Upper lobe of left lung (tissue), 6 donors: ENCODE measurements around the gene ITGAL. TPM values are rescaled to one million over a fixed set of nuclear protein-coding genes. Genes with fewer than 3 reads are reported as not detected.

Experiments used
- ATAC-seq, 2 donors: fragments of 200-7000 bp; cut with Tn5 transposase; one replicate each; pipeline ENCODE4 v1.9.1; 2022; ENCODE audit warnings: mild to moderate bottlenecking in 2 of 2, moderate library complexity in 2 of 2; ENCODE audit not compliant: low FRiP score in 2 of 2
- DNase-seq, 2 donors: peaks; one replicate each; pipeline ENCODE4 v3.0.0-alpha.2; 2019 to 2020
- H3K27ac ChIP-seq, 4 donors: fragments of 200-600 bp; sonication (generic); one replicate each; pipeline ENCODE4 v1.5.1; 2016 to 2019
- H3K27me3 ChIP-seq, 4 donors: fragments of 200-600 bp; sonication (generic); one replicate each; pipeline ENCODE4 v1.5.1; 2017 to 2019
- H3K36me3 ChIP-seq, 4 donors: fragments of 200-600 bp; sonication (generic); one replicate each; pipeline ENCODE4 v1.5.1; 2016 to 2019
- H3K4me1 ChIP-seq, 4 donors: fragments of 200-600 bp; sonication (generic); one replicate each; pipeline ENCODE4 v1.5.1; 2018 to 2019
- H3K4me3 ChIP-seq, 4 donors: fragments of 200-600 bp; sonication (generic); one replicate each; pipeline ENCODE4 v1.5.1; 2017 to 2019; ENCODE audit warnings: mild to moderate bottlenecking in 2 of 4, moderate library complexity in 1 of 4
- H3K9me3 ChIP-seq, 4 donors: fragments of 200-600 bp; sonication (generic); one replicate each; pipeline ENCODE4 v1.5.1; 2018 to 2019
- EP300 ChIP-seq, 4 donors: sonication (generic); formaldehyde crosslinking; IDR thresholded peaks; one replicate each; pipeline ENCODE4 v1.5.1; 2017; ENCODE audit warnings: antibody characterized with exemption in 4 of 4, control low read depth in 2 of 4
- POLR2A ChIP-seq, 4 donors: fragments of 450-650 bp; IDR thresholded peaks; one replicate each; pipeline ENCODE4 v1.5.1; 2016 to 2017; ENCODE audit warnings: antibody characterized with exemption in 4 of 4, mild to moderate bottlenecking in 2 of 4
- POLR2AphosphoS5 ChIP-seq, 2 donors: sonication (generic); formaldehyde crosslinking; IDR thresholded peaks; one replicate each; pipeline ENCODE4 v1.5.1; 2017; ENCODE audit warnings: antibody characterized with exemption in 2 of 2
- WGBS, 2 donors: methylation state at CpG; one replicate each; pipeline ENCODE4 v1.1.5; 2017 to 2018; 5-methylcytosine and 5-hydroxymethylcytosine counted together
- small RNA-seq, 4 donors: library from RNA; depleted of rRNA; stranded (forward); fragments of <200 nt; gene quantifications; one replicate each; pipeline ENCODE3, GENCODE V24; 2016
- total RNA-seq, 6 donors: library from RNA; depleted of rRNA in 4 of 6; stranded (reverse); fragments of >200 nt in 4 of 6; gene quantifications; one replicate each; pipeline versions ENCODE4 v1.1.0 to v1.2.1, GENCODE V29; 2016 to 2021
- TF ChIP-seq, protein P1 (sequence below), 6 experiments: fragments of 450-650 bp in 4 of 6; fragments of 200-600 bp in 2 of 6; sonication (generic) in 2 of 6; IDR thresholded peaks; one replicate each; pipeline ENCODE4 v1.5.1; 2016 to 2019; ENCODE audit warnings: antibody characterized with exemption in 6 of 6
- donor health status: DM: no; HTN: no; CAD: no; lungs with moderate emphysema.
- donor health status: DM: no; HTN: yes; CAD: no; lungs with severe emphysema.

ITGAL gene
- total RNA-seq, 6 donors from 2014 or later, result 22.8 to 138 (median 67.0) TPM

DNA sequence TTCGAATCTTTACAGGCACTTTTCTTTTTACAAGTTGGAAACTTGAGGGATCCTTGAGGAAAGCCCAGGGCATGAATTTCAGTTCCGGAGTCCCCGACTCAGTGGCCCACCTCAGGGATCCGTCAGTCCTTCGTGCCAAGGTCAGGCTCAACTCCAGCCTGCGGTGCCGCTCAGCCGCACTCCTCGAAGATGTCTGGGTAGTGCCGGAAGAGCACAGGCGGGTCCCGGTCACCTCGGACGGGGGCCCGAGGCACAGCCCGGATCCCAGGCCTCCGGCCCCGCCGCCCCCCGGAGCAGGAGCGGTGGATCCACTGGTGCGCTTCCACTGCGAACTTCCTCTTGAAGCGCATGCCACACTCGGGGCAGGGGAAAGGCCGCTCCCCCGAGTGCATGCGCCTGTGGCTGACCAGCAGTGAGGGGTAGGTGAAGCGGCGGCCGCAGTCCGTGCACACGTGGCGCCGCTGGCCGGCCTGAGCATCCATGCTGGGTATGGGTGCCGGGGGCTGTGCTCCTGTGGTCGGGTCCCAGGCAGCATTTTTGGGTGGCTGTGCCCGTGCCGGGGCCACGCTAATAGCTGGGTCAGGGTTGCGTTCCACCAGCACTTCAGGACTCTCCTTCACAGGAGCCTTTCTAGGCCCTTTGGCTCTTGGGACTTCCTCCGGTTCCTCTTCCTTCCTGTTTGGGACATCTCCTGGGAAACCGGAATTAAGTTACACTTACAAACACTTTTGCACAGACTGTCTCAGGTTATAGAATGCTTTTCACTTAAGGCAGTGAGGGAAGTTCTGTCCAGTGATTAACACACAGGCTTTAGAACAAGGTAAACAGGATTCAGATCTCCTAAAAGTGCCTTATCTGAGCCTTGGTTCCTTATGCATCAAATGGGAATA lies 97.4 kb downstream of the ITGAL start:
- Histone ChIP-seq H3K27ac (peak overlapping the region; percentile 7 to 99 (median 97)), H3K27me3 (no peaks in the 10 kb centered on the region), H3K36me3 (peaks cover 0 to 4% (median 0%) of the 10 kb centered on the region in 4 donors), H3K9me3 (no peaks in the 10 kb centered on the region), H3K4me1 (peaks cover 18 to 35% (median 21%) of the 10 kb centered on the region in 4 donors), H3K4me3 (peak overlapping the region in 2 of 4 donors; percentile 70 to 80)
- TF ChIP-seq POLR2AphosphoS5 (IDR thresholded peaks at IDR 0.05) (peak in 1 of 2 donors; percentile 12), EP300 (IDR thresholded peaks at IDR 0.05) (no peak), POLR2A (IDR thresholded peaks at IDR 0.05) (peak in 1 of 4 donors; percentile 12)
- TF ChIP-seq, protein P1, sequence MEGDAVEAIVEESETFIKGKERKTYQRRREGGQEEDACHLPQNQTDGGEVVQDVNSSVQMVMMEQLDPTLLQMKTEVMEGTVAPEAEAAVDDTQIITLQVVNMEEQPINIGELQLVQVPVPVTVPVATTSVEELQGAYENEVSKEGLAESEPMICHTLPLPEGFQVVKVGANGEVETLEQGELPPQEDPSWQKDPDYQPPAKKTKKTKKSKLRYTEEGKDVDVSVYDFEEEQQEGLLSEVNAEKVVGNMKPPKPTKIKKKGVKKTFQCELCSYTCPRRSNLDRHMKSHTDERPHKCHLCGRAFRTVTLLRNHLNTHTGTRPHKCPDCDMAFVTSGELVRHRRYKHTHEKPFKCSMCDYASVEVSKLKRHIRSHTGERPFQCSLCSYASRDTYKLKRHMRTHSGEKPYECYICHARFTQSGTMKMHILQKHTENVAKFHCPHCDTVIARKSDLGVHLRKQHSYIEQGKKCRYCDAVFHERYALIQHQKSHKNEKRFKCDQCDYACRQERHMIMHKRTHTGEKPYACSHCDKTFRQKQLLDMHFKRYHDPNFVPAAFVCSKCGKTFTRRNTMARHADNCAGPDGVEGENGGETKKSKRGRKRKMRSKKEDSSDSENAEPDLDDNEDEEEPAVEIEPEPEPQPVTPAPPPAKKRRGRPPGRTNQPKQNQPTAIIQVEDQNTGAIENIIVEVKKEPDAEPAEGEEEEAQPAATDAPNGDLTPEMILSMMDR (IDR thresholded peaks at IDR 0.05), result no peak
- DNase-seq (peak in 1 of 2 donors; percentile 83), ATAC-seq (no peak)
- 81 to 91% methylated on average over 26 to 43 of the region's 44 CpGs for WGBS, 2 donors

DNA sequence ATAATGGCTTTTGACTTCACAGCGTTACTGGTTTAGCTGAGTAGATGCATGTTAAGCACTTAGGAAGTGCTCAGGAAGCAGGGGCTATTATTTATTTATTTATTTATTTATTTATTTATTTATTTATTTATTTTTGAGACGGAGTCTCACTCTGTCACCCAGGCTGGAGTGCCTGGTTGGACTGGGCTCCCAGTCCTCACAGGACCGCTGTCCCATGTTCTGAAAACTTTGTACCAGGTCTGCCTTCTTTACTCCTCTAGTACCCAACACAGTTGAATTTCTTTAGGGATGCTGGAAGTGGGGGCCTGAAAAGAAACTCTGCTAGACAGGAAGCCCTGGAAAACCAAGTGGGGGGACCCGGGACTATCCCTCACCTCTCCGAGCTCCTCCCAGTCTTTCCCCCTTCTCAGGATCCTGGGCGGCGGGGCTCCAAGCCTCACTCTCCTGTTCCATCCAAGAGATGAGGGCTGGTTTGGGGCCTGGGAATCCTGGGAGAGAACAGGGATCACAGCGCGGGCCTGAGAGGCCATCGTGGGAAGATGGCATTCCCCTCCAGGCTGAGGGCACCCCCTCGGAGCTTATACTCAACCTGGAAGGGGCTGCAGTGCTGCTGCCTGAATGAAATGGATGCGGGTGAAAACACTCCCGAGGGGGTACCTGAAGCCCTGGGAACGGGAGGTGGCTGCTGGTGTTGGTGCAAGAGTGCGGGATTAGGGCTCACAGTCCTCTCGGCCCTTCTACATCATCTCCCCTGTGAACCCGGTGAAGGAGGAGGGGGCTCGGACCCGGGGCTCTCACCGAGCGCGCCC lies 98.3 kb downstream of the ITGAL start:
- peaks cover 18 to 35% (median 21%) of the 10 kb centered on the region in 4 donors for H3K4me1 ChIP-seq
- ATAC-seq, result peak in 1 of 2 donors; percentile 9
- 7 to 12% methylated on average over 14 to 21 of the region's 22 CpGs for WGBS, 2 donors

DNA sequence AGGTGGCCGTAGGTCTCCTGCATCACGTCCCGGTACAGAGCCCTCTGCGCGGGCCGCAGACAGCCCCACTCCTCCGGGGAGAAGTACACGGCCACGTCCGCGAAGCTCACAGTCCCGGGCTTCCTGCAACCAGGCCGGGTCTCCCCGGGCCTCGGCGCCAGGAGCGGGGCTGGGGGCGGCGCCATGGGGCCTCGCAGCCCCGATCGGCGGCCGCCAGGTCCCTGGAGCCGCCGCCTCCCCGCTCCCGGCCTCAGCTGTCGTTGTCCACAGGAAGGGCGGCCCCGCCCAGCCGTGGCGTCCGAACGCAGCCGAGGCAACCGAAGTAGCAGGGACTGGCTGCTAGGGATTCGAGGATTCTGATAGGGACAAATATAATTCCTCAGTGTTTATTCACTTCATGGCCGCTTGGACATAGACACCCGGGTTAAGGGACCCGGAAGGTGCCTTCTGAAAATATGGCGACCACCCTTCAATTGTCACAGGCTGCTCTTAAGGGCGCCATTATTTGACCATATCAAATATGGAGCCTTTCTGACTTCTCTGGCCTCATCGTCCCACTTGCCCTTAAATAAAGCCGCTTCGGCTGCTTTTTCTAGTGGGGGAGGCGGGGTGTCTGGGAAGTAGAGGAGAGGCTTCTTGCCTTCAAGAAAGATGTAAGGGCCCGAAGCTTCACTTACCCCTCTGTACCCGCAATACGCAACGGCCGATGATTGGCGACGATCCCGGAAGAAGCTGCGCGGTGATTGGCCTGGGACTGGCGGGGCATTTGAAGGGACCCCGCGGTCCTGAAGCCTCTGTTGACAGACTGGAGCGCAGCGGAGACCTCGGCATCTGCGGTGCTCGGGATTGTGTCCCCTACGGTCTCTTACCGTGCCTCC lies 99.1 kb downstream of the ITGAL start, which contains the start of gene ZNF688:
TSS of gene ZNF688 (minus strand) at position 270 of the 878 bp plus-strand sequence. CDS start at position 185, 85 bp downstream.
- WGBS, 2 donors, result 0% methylated on average over 9 to 37 of the region's 67 CpGs
- peaks cover 18 to 35% (median 21%) of the 10 kb centered on the region in 4 donors for H3K4me1 ChIP-seq
- no peaks in the 10 kb centered on the region for H3K27me3 ChIP-seq
- DNase-seq, result peak; percentile 95 to 96
- peak within 1 kb of the TSS; percentile 70 to 85 (median 76) for H3K4me3 ChIP-seq
- ATAC-seq, result peak; percentile 95 to 96
- no peaks in the 10 kb centered on the region for H3K9me3 ChIP-seq
- peaks cover 0 to 4% (median 0%) of the 10 kb centered on the region in 4 donors for H3K36me3 ChIP-seq
- TF ChIP-seq, protein P1 (IDR thresholded peaks at IDR 0.05), result peak in 2 of 6 experiments; percentile 11 to 26
- peak; percentile 67 for TF ChIP-seq POLR2AphosphoS5 (IDR thresholded peaks at IDR 0.05)
- TF ChIP-seq POLR2A (IDR thresholded peaks at IDR 0.05), result peak in 3 of 4 donors; percentile 23 to 78 (median 58)
- no peak for TF ChIP-seq EP300 (IDR thresholded peaks at IDR 0.05)
- H3K27ac ChIP-seq, result peak within 1 kb of the TSS; percentile 95 to 99 (median 98)

More for the DNA sequence above, 98.3 kb downstream of the ITGAL start:
- Histone ChIP-seq H3K4me3 (peak overlapping the region; percentile 70 to 85 (median 76)), H3K27me3 (no peaks in the 10 kb centered on the region), H3K36me3 (peaks cover 0 to 4% (median 0%) of the 10 kb centered on the region in 4 donors), H3K27ac (peak overlapping the region; percentile 95 to 99 (median 98)), H3K9me3 (no peaks in the 10 kb centered on the region)
- TF ChIP-seq POLR2AphosphoS5 (IDR thresholded peaks at IDR 0.05), result no peak
- TF ChIP-seq, protein P1 (IDR thresholded peaks at IDR 0.05), result no peak
- TF ChIP-seq POLR2A (IDR thresholded peaks at IDR 0.05), result no peak
- TF ChIP-seq EP300 (IDR thresholded peaks at IDR 0.05), result no peak
- no peak for DNase-seq

Small RNAs within 50 kb of the gene (small RNA-seq; reads per million reads assigned to genes)
- gene MIR4518 (0 reads per million in 4 donors), gene RF00019 (0 reads per million in 4 donors), gene RNU7-61P (0 reads per million in 4 donors)

Other genes with a start within 250 kb of the ITGAL start
- gene NPIPB13, start 224.3 kb upstream of the ITGAL start, total RNA-seq, result 10 to 100 TPM in 2 of 6 donors, 1 to 10 TPM in 4; 2.1 to 18.9 (median 4.9) TPM
- gene CD2BP2, start 117.4 kb upstream of the ITGAL start, total RNA-seq, result 10 to 100 TPM; 24.2 to 63.7 (median 38.8) TPM
- gene TBC1D10B, start 102.2 kb upstream of the ITGAL start, total RNA-seq, result 10 to 100 TPM; 31.1 to 71.2 (median 40.3) TPM
- gene MYL11, start 97.9 kb upstream of the ITGAL start, total RNA-seq, result 1 to 10 TPM in 1 of 6 donors, not detected in 5; 1.6 TPM
- 10 to 100 TPM in 1 of 6 donors, 1 to 10 TPM in 5; 3.5 to 13.6 (median 7.1) TPM for gene SEPTIN1, start 90.2 kb upstream of the ITGAL start, total RNA-seq
- 10 to 100 TPM in 3 of 6 donors, 1 to 10 TPM in 3; 6.8 to 29.2 (median 10.9) TPM for gene ZNF48, start 77.3 kb upstream of the ITGAL start, total RNA-seq
- gene ZNF771, start 65.1 kb upstream of the ITGAL start, total RNA-seq, result 10 to 100 TPM in 2 of 6 donors, 1 to 10 TPM in 4; 5.2 to 12.3 (median 7.2) TPM
- 10 to 100 TPM in 5 of 6 donors, 1 to 10 TPM in 1; 4.2 to 31.8 (median 20.0) TPM for gene DCTPP1, start 42.7 kb upstream of the ITGAL start, total RNA-seq
- gene SEPHS2, start 26.9 kb upstream of the ITGAL start, total RNA-seq, result 10 to 100 TPM; 34.7 to 64.0 (median 38.2) TPM
- gene ZNF768, start 53.8 kb downstream of the ITGAL start, total RNA-seq, result 10 to 100 TPM; 27.3 to 58.7 (median 34.8) TPM
- 10 to 100 TPM; 11.0 to 15.5 (median 11.5) TPM for gene ZNF747, start 62.1 kb downstream of the ITGAL start, total RNA-seq
- gene ZNF764, start 85.6 kb downstream of the ITGAL start, total RNA-seq, result 10 to 100 TPM in 4 of 6 donors, 1 to 10 TPM in 2; 7.6 to 18.9 (median 10.6) TPM
- gene ZNF688, start 99.0 kb downstream of the ITGAL start, total RNA-seq, result 10 to 100 TPM; 15.0 to 34.6 (median 18.8) TPM
- gene ZNF785, start 113.0 kb downstream of the ITGAL start, total RNA-seq, result 10 to 100 TPM in 4 of 6 donors, 1 to 10 TPM in 2; 7.3 to 52.4 (median 15.3) TPM
- gene ZNF689, start 137.6 kb downstream of the ITGAL start, total RNA-seq, result 10 to 100 TPM in 2 of 6 donors, 1 to 10 TPM in 4; 3.1 to 10.9 (median 8.9) TPM
- gene PRR14, start 178.2 kb downstream of the ITGAL start, total RNA-seq, result 100 to 1,000 TPM in 1 of 6 donors, 10 to 100 TPM in 5; 34.5 to 160 (median 54.9) TPM
- gene FBRS, start 185.7 kb downstream of the ITGAL start, total RNA-seq, result 100 to 1,000 TPM in 1 of 6 donors, 10 to 100 TPM in 5; 38.0 to 150 (median 70.4) TPM
- 100 to 1,000 TPM in 1 of 6 donors, 10 to 100 TPM in 5; 38.3 to 102 (median 66.0) TPM for gene SRCAP, start 226.4 kb downstream of the ITGAL start, total RNA-seq